Stimulated activated naive CD4-positive, alpha-beta T cell treated with Interleukin-2 at 50 U/mL for 16 hours (primary cell): ENCODE results near the gene APOBEC3B.
"Not testable (repeated sequence)": the region's sequence is repeated elsewhere in the genome, so short reads cannot be mapped to it uniquely, and the experiment has no call there.

ENCODE experiments used
- DNase-seq: peaks from one replicate; lab custom pipeline; 2025; lab: John Stamatoyannopoulos, UW

APOBEC3B gene

GRCh38 chr22:38997518-38997917, 15.4 kb downstream of the APOBEC3B start:
- no peak for DNase-seq

GRCh38 chr22:39003165-39003638, 21.1 kb downstream of the APOBEC3B start:
- peak; percentile 70 for DNase-seq

- no peak for DNase-seq
These were observed 25.0 kb downstream of the APOBEC3B start for GRCh38 chr22:39007177-39007576.

- DNase-seq = not testable (repeated sequence)
These were observed 26.2 kb downstream of the APOBEC3B start for GRCh38 chr22:39008271-39008850.

- no peak for DNase-seq
These were observed 28.8 kb downstream of the APOBEC3B start for GRCh38 chr22:39010946-39011345.

GRCh38 chr22:39012533-39013511, 30.7 kb downstream of the APOBEC3B start:
- DNase-seq = no peak

- DNase-seq = not testable (repeated sequence)
These were observed 31.4 kb downstream of the APOBEC3B start for GRCh38 chr22:39013561-39013941.

- peak; percentile 81 for DNase-seq
These were observed 32.0 kb downstream of the APOBEC3B start, which contains the start of gene APOBEC3C for GRCh38 chr22:39013942-39014722. TSS of gene APOBEC3C (plus strand) at chr22:39014257. CDS start at chr22:39014363, 106 bp downstream.

- peak; percentile 12 for DNase-seq
These were observed 32.6 kb downstream of the APOBEC3B start for GRCh38 chr22:39014723-39015121.

GRCh38 chr22:39016592-39016991, 34.4 kb downstream of the APOBEC3B start:
- no peak for DNase-seq

GRCh38 chr22:39017596-39018365, 35.6 kb downstream of the APOBEC3B start:
- DNase-seq = no peak

GRCh38 chr22:39020021-39020651, 38.0 kb downstream of the APOBEC3B start:
- DNase-seq = not testable (repeated sequence)

- no peak for DNase-seq
These were observed 39.6 kb downstream of the APOBEC3B start for GRCh38 chr22:39021552-39022250.

GRCh38 chr22:39024519-39025308, 42.6 kb downstream of the APOBEC3B start:
- no peak for DNase-seq

GRCh38 chr22:39026509-39027150, 44.5 kb downstream of the APOBEC3B start:
- DNase-seq = no peak

- DNase-seq = no peak
These were observed 45.6 kb downstream of the APOBEC3B start for GRCh38 chr22:39027717-39028116.

- DNase-seq = no peak
These were observed 46.1 kb downstream of the APOBEC3B start for GRCh38 chr22:39028281-39028680.

- DNase-seq = no peak
These were observed 47.1 kb downstream of the APOBEC3B start for GRCh38 chr22:39029227-39029626.

- no peak for DNase-seq
These were observed 48.6 kb downstream of the APOBEC3B start for GRCh38 chr22:39030705-39031104.
